Muscle layer of colon (tissue), 2 donors: ENCODE results near the gene LINGO4.
A peak's percentile ranks its signal among the peaks of the same experiment; 100 is the strongest.
"Not testable (repeated sequence)": the region's sequence is repeated elsewhere in the genome, so short reads cannot be mapped to it uniquely, and the experiment has no call there.

Experiments used
- H3K27ac ChIP-seq: one replicate; pipeline ENCODE4 v1.7.0; 2013; ENCODE audit warnings: low read depth, mild to moderate bottlenecking, low read length, moderate library complexity
- H3K27me3 ChIP-seq, 2 donors: one replicate each; pipeline ENCODE4 v1.7.0; 2013; ENCODE audit warnings: low read length in 2 of 2, mild to moderate bottlenecking in 2 of 2; ENCODE audit not compliant: insufficient read depth in 2 of 2, control insufficient read depth in 1 of 2
- H3K36me3 ChIP-seq: one replicate; pipeline ENCODE4 v1.7.0; 2013; ENCODE audit warnings: mild to moderate bottlenecking, low read length; ENCODE audit not compliant: insufficient read depth
- H3K4me1 ChIP-seq: one replicate; pipeline ENCODE4 v1.7.0; 2013; ENCODE audit warnings: mild to moderate bottlenecking, low read length; ENCODE audit not compliant: insufficient read depth
- H3K4me3 ChIP-seq, 2 donors: one replicate each; pipeline ENCODE4 v1.7.0; 2013; ENCODE audit warnings: low read length in 2 of 2, low read depth in 1 of 2, mild to moderate bottlenecking in 1 of 2, moderate library complexity in 1 of 2
- H3K9ac ChIP-seq: one replicate; pipeline ENCODE4 v1.7.0; 2013; ENCODE audit warnings: low read length
- H3K9me3 ChIP-seq: one replicate; pipeline ENCODE4 v1.7.0; 2013; ENCODE audit warnings: mild to moderate bottlenecking, low read length
- donor health status: abdominal sarcoma.
- donor health status: Adenocarcinoma of cecum.

LINGO4 gene

GRCh38 chr1:151776665-151777062, 28.6 kb downstream of the LINGO4 start:
- Histone ChIP-seq H3K4me1 (no peaks in the 10 kb centered on the region), H3K27ac (no peak overlapping the region), H3K9ac (no peak overlapping the region), H3K9me3 (no peaks in the 10 kb centered on the region), H3K27me3 (no peaks in the 10 kb centered on the region), H3K36me3 (peaks cover 45% of the 10 kb centered on the region), H3K4me3 (no peak overlapping the region)

- no peaks in the 10 kb centered on the region for H3K9me3 ChIP-seq
- H3K27me3 ChIP-seq, result no peaks in the 10 kb centered on the region
- H3K27ac ChIP-seq, result no peak overlapping the region
- no peaks in the 10 kb centered on the region for H3K4me1 ChIP-seq
- no peak overlapping the region for H3K9ac ChIP-seq
- H3K36me3 ChIP-seq, result peaks cover 45% of the 10 kb centered on the region
- H3K4me3 ChIP-seq, result no peak overlapping the region
Observed at GRCh38 chr1:151775894-151776664, 29.1 kb downstream of the LINGO4 start.

GRCh38 chr1:151774256-151774922, 30.8 kb downstream of the LINGO4 start:
- Histone ChIP-seq H3K9me3 (no peaks in the 10 kb centered on the region), H3K36me3 (peaks cover 40% of the 10 kb centered on the region), H3K4me3 (no peak overlapping the region), H3K4me1 (no peaks in the 10 kb centered on the region), H3K27me3 (no peaks in the 10 kb centered on the region), H3K9ac (no peak overlapping the region), H3K27ac (no peak overlapping the region)

GRCh38 chr1:151773702-151774101, 31.5 kb downstream of the LINGO4 start:
- Histone ChIP-seq H3K27ac (no peak overlapping the region), H3K9me3 (no peaks in the 10 kb centered on the region), H3K36me3 (peaks cover 34% of the 10 kb centered on the region), H3K27me3 (no peaks in the 10 kb centered on the region), H3K4me3 (no peak overlapping the region), H3K9ac (no peak overlapping the region), H3K4me1 (no peaks in the 10 kb centered on the region)

GRCh38 chr1:151769270-151769669, 35.9 kb downstream of the LINGO4 start:
- not testable (repeated sequence) for H3K9ac ChIP-seq, H3K4me1 ChIP-seq, H3K27ac ChIP-seq, H3K4me3 ChIP-seq, H3K36me3 ChIP-seq, H3K27me3 ChIP-seq, H3K9me3 ChIP-seq

GRCh38 chr1:151768351-151769066, 36.7 kb downstream of the LINGO4 start:
- H3K4me1 ChIP-seq, H3K4me3 ChIP-seq, H3K27me3 ChIP-seq, H3K9ac ChIP-seq, H3K36me3 ChIP-seq, H3K9me3 ChIP-seq, H3K27ac ChIP-seq: not testable (repeated sequence)

GRCh38 chr1:151763990-151764389, 41.2 kb downstream of the LINGO4 start:
- Histone ChIP-seq H3K27ac (peak overlapping the region; percentile 73), H3K27me3 (no peaks in the 10 kb centered on the region), H3K36me3 (peaks cover 16% of the 10 kb centered on the region), H3K9ac (peak overlapping the region; percentile 89), H3K9me3 (no peaks in the 10 kb centered on the region), H3K4me1 (peaks cover 9% of the 10 kb centered on the region), H3K4me3 (peak overlapping the region; percentile 35 to 89)

- no peaks in the 10 kb centered on the region for H3K27me3 ChIP-seq
- peak within 1 kb of the TSS; percentile 89 for H3K9ac ChIP-seq
- H3K36me3 ChIP-seq, result peaks cover 19% of the 10 kb centered on the region
- no peaks in the 10 kb centered on the region for H3K9me3 ChIP-seq
- peaks cover 9% of the 10 kb centered on the region for H3K4me1 ChIP-seq
- peak within 1 kb of the TSS; percentile 73 for H3K27ac ChIP-seq
- H3K4me3 ChIP-seq, result peak within 1 kb of the TSS; percentile 35 to 89
Observed at GRCh38 chr1:151762941-151763921, 42.0 kb downstream of the LINGO4 start, which contains the start of gene MRPL9. TSS of gene MRPL9 (minus strand) at chr1:151763496. CDS start at chr1:151763479, 17 bp downstream.

- H3K27me3 ChIP-seq, result no peaks in the 10 kb centered on the region
- H3K4me3 ChIP-seq, result no peak overlapping the region
- H3K9me3 ChIP-seq, result no peaks in the 10 kb centered on the region
- peaks cover 9% of the 10 kb centered on the region for H3K4me1 ChIP-seq
- no peak overlapping the region for H3K9ac ChIP-seq
- H3K27ac ChIP-seq, result no peak overlapping the region
- peaks cover 27% of the 10 kb centered on the region for H3K36me3 ChIP-seq
Observed at GRCh38 chr1:151760597-151761385, 44.4 kb downstream of the LINGO4 start.

- Histone ChIP-seq H3K9ac (no peak overlapping the region), H3K27me3 (no peaks in the 10 kb centered on the region), H3K4me1 (peaks cover 6% of the 10 kb centered on the region), H3K9me3 (no peaks in the 10 kb centered on the region), H3K4me3 (no peak overlapping the region), H3K27ac (no peak overlapping the region), H3K36me3 (peaks cover 27% of the 10 kb centered on the region)
Observed at GRCh38 chr1:151759241-151759640, 46.0 kb downstream of the LINGO4 start.
